Islet precursor cell (in vitro differentiated cells): ENCODE data around the gene CALR.
"Not testable (repeated sequence)": the region's sequence is repeated elsewhere in the genome, so short reads cannot be mapped to it uniquely, and the experiment has no call there.

Experiments
- DNase-seq: peaks from one replicate; pipeline ENCODE4 v3.0.0-alpha.2; 2018

The CALR gene

GRCh38 chr19:12953799-12954611 is 15.6 kb downstream of the CALR start:
- peak; percentile 54 for DNase-seq

- no peak for DNase-seq
Measured at GRCh38 chr19:12954612-12954962, 16.2 kb downstream of the CALR start.

GRCh38 chr19:12955575-12955974 is 17.2 kb downstream of the CALR start:
- DNase-seq = not testable (repeated sequence)

GRCh38 chr19:12955996-12956395 is 17.6 kb downstream of the CALR start:
- DNase-seq = peak; percentile 47

GRCh38 chr19:12956446-12957388 is 18.3 kb downstream of the CALR start, which contains the start of gene GADD45GIP1:
GADD45GIP1 (minus strand) TSS chr19:12957223; CDS start chr19:12957212, 11 bp downstream.
- peak; percentile 89 for DNase-seq

- DNase-seq = not testable (repeated sequence)
Measured at GRCh38 chr19:12957389-12957952, 19.1 kb downstream of the CALR start.

GRCh38 chr19:12959481-12959880 is 21.1 kb downstream of the CALR start:
- DNase-seq = no peak

GRCh38 chr19:12965017-12965811 is 26.8 kb downstream of the CALR start:
- DNase-seq = peak; percentile 92

GRCh38 chr19:12965812-12966135 is 27.4 kb downstream of the CALR start:
- DNase-seq = no peak

- no peak for DNase-seq
Measured at GRCh38 chr19:12967907-12968306, 29.5 kb downstream of the CALR start.

GRCh38 chr19:12969292-12969988 is 31.0 kb downstream of the CALR start, which contains the start of gene DAND5:
DAND5 (plus strand) TSS chr19:12969576; CDS start chr19:12969661, 85 bp downstream.
- DNase-seq = no peak

GRCh38 chr19:12970070-12970820 is 31.8 kb downstream of the CALR start:
- no peak for DNase-seq

GRCh38 chr19:12973236-12973635 is 34.8 kb downstream of the CALR start:
- DNase-seq = no peak

GRCh38 chr19:12974301-12975220 is 36.2 kb downstream of the CALR start:
- DNase-seq = no peak

- no peak for DNase-seq
Measured at GRCh38 chr19:12975221-12975741, 36.9 kb downstream of the CALR start.

GRCh38 chr19:12976109-12976508 is 37.7 kb downstream of the CALR start:
- DNase-seq = not testable (repeated sequence)

GRCh38 chr19:12979974-12980373 is 41.6 kb downstream of the CALR start:
- no peak for DNase-seq

- no peak for DNase-seq
Measured at GRCh38 chr19:12982648-12983047, 44.2 kb downstream of the CALR start.

GRCh38 chr19:12983091-12983490 is 44.7 kb downstream of the CALR start:
- no peak for DNase-seq
